Measurements from ENCODE around the gene ARHGAP45. TPM values are rescaled to one million over a fixed set of nuclear protein-coding genes. Genes with fewer than 3 reads are reported as not detected.

The ARHGAP45 gene
- total RNA-seq, 1 donor from 2014 or later: 0.57 TPM

- Mint-ChIP-seq H3K27ac (ENCODE audit: unreplicated experiment) (peak overlapping the region; percentile 78), H3K36me3 (ENCODE audit: low read depth) (peaks cover 1% of the 10 kb centered on the region), H3K4me1 (ENCODE audit: low read depth) (peaks cover 45% of the 10 kb centered on the region), H3K9me3 (ENCODE audit: low read depth) (no peaks in the 10 kb centered on the region), H3K4me3 (ENCODE audit: unreplicated experiment) (peak overlapping the region; percentile 77), H3K27me3 (ENCODE audit: low read depth) (no peaks in the 10 kb centered on the region)
- no peak for DNase-seq (ENCODE audit: low spot score)
- TF ChIP-seq, protein P1, sequence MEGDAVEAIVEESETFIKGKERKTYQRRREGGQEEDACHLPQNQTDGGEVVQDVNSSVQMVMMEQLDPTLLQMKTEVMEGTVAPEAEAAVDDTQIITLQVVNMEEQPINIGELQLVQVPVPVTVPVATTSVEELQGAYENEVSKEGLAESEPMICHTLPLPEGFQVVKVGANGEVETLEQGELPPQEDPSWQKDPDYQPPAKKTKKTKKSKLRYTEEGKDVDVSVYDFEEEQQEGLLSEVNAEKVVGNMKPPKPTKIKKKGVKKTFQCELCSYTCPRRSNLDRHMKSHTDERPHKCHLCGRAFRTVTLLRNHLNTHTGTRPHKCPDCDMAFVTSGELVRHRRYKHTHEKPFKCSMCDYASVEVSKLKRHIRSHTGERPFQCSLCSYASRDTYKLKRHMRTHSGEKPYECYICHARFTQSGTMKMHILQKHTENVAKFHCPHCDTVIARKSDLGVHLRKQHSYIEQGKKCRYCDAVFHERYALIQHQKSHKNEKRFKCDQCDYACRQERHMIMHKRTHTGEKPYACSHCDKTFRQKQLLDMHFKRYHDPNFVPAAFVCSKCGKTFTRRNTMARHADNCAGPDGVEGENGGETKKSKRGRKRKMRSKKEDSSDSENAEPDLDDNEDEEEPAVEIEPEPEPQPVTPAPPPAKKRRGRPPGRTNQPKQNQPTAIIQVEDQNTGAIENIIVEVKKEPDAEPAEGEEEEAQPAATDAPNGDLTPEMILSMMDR (IDR thresholded peaks at IDR 0.05): peak; percentile 14
These were observed 38.3 kb downstream of the ARHGAP45 start for GRCh38 chr19:1105008-1105872.

DNA sequence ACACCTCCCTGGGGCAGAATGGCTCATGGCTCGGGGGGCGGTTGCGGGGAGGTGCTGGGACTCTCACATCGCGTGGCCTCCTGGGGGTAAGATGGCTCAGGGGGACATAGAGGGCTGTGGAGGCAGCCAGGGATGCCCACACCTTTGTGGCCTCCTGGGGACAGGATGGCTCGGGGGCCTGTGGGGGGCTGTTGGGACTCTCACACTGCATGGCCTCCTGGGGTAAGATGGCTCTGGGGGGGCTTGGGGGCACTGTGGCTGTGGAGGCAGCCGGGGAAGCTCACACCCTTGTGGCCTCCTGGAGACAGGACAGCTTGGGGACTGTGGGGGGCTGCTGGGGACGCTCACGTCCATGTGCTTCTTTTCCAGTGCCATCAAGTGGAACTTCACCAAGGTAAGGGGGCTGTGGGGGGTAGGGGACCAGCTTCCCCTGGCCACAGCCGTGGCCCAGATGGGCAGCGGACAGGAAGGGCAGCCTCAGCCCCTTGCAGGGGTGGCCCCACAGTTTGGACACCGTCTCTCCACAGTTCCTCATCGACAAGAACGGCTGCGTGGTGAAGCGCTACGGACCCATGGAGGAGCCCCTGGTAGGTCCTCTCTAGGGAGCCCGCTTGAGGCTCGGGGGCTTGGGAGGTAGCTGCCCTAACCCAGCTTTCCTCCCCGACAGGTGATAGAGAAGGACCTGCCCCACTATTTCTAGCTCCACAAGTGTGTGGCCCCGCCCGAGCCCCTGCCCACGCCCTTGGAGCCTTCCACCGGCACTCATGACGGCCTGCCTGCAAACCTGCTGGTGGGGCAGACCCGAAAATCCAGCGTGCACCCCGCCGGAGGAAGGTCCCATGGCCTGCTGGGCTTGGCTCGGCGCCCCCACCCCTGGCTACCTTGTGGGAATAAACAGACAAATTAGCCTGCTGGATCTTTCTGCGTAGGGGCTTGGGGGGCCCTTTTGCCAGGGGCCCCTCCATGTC is 39.2 kb downstream of the ARHGAP45 start:
- DNase-seq (ENCODE audit: low spot score): no peak
- no peaks in the 10 kb centered on the region for H3K9me3 Mint-ChIP-seq (ENCODE audit: low read depth)
- TF ChIP-seq, protein P1 (IDR thresholded peaks at IDR 0.05): no peak
- H3K27ac Mint-ChIP-seq (ENCODE audit: unreplicated experiment): peak overlapping the region; percentile 8
- no peaks in the 10 kb centered on the region for H3K27me3 Mint-ChIP-seq (ENCODE audit: low read depth)
- peak overlapping the region; percentile 77 for H3K4me3 Mint-ChIP-seq (ENCODE audit: unreplicated experiment)
- H3K4me1 Mint-ChIP-seq (ENCODE audit: low read depth): peaks cover 43% of the 10 kb centered on the region
- H3K36me3 Mint-ChIP-seq (ENCODE audit: low read depth): peaks cover 1% of the 10 kb centered on the region

GRCh38 chr19:1106841-1107660 is 40.1 kb downstream of the ARHGAP45 start:
- Mint-ChIP-seq H3K4me1 (ENCODE audit: low read depth) (peaks cover 35% of the 10 kb centered on the region), H3K4me3 (ENCODE audit: unreplicated experiment) (peak overlapping the region; percentile 4), H3K27ac (ENCODE audit: unreplicated experiment) (peak overlapping the region; percentile 59), H3K36me3 (ENCODE audit: low read depth) (peaks cover 1% of the 10 kb centered on the region), H3K9me3 (ENCODE audit: low read depth) (no peaks in the 10 kb centered on the region), H3K27me3 (ENCODE audit: low read depth) (no peaks in the 10 kb centered on the region)
- no peak for DNase-seq (ENCODE audit: low spot score)
- TF ChIP-seq, protein P1 (IDR thresholded peaks at IDR 0.05): peak; percentile 40

DNA sequence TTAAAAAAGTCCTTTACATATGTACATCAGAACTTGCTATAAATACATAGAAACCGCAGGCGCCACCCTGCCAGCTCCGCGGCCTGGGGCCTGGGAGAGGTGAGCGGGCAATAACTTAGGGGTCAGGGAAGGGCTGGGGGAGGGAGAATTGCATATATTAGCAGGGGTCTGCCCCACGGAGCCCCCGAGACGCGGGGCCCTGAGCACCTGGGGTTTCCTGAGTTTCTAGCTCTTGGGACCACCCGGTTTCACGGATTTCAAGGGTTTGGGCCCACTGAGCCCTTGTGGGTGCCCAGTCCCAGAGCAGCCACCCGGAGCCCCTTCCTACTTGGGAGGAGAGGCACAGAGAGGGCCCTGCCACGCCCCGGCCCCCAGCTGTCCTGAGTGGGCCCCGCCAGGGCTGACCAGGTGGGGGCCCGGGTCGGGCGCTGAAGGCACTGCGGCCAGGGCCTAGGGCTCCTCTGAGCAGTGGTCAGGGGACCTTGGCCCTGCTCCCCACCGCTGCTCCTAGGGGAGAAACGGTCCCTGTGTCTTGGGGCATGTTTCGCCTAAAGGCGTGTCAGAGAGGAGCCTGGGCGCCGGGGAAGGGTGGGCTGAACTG is 40.8 kb downstream of the ARHGAP45 start:
- DNase-seq (ENCODE audit: low spot score): no peak
- TF ChIP-seq, protein P1 (IDR thresholded peaks at IDR 0.05): no peak
- Mint-ChIP-seq H3K27ac (ENCODE audit: unreplicated experiment) (no peak overlapping the region), H3K27me3 (ENCODE audit: low read depth) (no peaks in the 10 kb centered on the region), H3K9me3 (ENCODE audit: low read depth) (no peaks in the 10 kb centered on the region), H3K4me3 (ENCODE audit: unreplicated experiment) (no peak overlapping the region), H3K36me3 (ENCODE audit: low read depth) (peaks cover 1% of the 10 kb centered on the region), H3K4me1 (ENCODE audit: low read depth) (peaks cover 27% of the 10 kb centered on the region)

Measured in chondrocyte (in vitro differentiated cells).